ENCODE results near the gene TNF. TPM values are rescaled to one million over a fixed set of nuclear protein-coding genes. Genes with fewer than 3 reads are reported as not detected.

TNF gene
- total and polyA plus RNA-seq, 2 of the 13 experiments (the other 11 are each of a cell fraction or from before 2014, with no cell fraction given), result not detected

DNA sequence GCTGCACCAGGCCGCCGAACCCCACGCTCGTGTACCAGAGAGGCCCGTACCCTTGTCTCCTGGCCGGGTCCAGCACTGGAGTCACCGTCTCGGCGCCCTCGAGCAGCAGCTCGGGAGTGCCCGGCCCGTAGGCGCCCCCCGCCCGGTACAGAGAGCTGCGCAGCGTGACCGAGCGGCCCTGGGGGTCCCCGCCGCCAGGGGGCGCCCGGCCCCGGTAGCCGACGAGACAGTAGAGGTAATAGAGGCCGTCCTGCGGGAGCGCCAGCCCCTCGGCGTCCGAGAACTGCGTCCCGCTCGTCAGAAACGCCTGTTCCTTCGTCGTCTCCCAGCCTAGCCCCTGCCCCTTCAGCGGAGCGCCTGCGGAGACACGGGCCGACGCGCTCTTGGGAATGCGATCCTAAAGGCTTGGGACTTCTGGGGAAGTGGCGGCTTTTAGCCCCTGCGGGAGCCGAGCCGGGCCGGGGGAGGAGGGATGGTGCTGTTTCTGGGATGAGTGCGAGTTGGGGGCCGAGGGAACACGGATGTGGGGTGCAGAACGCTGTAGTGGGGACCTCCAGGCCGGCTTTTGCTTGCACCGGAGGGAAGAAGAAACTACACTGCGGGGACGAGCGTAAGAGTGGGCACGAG lies 5.6 kb downstream of the TNF start (continued):
- peak; percentile 74 for TF ChIP-seq YY1 (IDR thresholded peaks at IDR 0.05; ENCODE audit: insufficient read depth, insufficient replicate concordance, low read depth, low read length)
- no peak for TF ChIP-seq PHB2 (IDR thresholded peaks at IDR 0.05; ENCODE audit: partially characterized antibody)
- no peak for TF ChIP-seq NR2C2 (CRISPR knock-in tag; IDR thresholded peaks at IDR 0.05; ENCODE audit: borderline replicate concordance)
- TF ChIP-seq NCOA2 (CRISPR knock-in tag; IDR thresholded peaks at IDR 0.05), result no peak; the same call in 1 of the 2 replicates
- peak; percentile 33 for TF ChIP-seq AGO1 (IDR thresholded peaks at IDR 0.05; ENCODE audit: low read depth, low read length, poor library complexity, severe bottlenecking)
- TF ChIP-seq CEBPG (CRISPR knock-in tag; IDR thresholded peaks at IDR 0.05), result no peak
- no peak for TF ChIP-seq TCF7L2 (IDR thresholded peaks at IDR 0.05; ENCODE audit: low read depth, low read length)
- TF ChIP-seq, protein P1, sequence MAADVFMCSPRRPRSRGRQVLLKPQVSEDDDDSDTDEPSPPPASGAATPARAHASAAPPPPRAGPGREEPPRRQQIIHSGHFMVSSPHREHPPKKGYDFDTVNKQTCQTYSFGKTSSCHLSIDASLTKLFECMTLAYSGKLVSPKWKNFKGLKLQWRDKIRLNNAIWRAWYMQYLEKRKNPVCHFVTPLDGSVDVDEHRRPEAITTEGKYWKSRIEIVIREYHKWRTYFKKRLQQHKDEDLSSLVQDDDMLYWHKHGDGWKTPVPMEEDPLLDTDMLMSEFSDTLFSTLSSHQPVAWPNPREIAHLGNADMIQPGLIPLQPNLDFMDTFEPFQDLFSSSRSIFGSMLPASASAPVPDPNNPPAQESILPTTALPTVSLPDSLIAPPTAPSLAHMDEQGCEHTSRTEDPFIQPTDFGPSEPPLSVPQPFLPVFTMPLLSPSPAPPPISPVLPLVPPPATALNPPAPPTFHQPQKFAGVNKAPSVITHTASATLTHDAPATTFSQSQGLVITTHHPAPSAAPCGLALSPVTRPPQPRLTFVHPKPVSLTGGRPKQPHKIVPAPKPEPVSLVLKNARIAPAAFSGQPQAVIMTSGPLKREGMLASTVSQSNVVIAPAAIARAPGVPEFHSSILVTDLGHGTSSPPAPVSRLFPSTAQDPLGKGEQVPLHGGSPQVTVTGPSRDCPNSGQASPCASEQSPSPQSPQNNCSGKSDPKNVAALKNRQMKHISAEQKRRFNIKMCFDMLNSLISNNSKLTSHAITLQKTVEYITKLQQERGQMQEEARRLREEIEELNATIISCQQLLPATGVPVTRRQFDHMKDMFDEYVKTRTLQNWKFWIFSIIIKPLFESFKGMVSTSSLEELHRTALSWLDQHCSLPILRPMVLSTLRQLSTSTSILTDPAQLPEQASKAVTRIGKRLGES (CRISPR knock-in tag; IDR thresholded peaks at IDR 0.05; ENCODE audit: borderline replicate concordance), result no peak
- TF ChIP-seq, protein P2, sequence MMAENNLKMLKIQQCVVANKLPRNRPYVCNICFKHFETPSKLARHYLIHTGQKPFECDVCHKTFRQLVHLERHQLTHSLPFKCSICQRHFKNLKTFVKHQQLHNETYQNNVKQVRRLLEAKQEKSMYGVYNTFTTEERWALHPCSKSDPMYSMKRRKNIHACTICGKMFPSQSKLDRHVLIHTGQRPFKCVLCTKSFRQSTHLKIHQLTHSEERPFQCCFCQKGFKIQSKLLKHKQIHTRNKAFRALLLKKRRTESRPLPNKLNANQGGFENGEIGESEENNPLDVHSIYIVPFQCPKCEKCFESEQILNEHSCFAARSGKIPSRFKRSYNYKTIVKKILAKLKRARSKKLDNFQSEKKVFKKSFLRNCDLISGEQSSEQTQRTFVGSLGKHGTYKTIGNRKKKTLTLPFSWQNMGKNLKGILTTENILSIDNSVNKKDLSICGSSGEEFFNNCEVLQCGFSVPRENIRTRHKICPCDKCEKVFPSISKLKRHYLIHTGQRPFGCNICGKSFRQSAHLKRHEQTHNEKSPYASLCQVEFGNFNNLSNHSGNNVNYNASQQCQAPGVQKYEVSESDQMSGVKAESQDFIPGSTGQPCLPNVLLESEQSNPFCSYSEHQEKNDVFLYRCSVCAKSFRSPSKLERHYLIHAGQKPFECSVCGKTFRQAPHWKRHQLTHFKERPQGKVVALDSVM (CRISPR knock-in tag; IDR thresholded peaks at IDR 0.05), result peak; percentile 91
- TF ChIP-seq ZSCAN20 (CRISPR knock-in tag; IDR thresholded peaks at IDR 0.05; ENCODE audit: borderline replicate concordance), result peak; percentile 29; the same call in 1 of the 2 replicates
- TF ChIP-seq PHF5A (CRISPR knock-in tag; IDR thresholded peaks at IDR 0.05; ENCODE audit: low read depth, unreplicated experiment), result no peak
- no peak for TF ChIP-seq ZFP62 (CRISPR knock-in tag; IDR thresholded peaks at IDR 0.05)
- TF ChIP-seq, protein P3, sequence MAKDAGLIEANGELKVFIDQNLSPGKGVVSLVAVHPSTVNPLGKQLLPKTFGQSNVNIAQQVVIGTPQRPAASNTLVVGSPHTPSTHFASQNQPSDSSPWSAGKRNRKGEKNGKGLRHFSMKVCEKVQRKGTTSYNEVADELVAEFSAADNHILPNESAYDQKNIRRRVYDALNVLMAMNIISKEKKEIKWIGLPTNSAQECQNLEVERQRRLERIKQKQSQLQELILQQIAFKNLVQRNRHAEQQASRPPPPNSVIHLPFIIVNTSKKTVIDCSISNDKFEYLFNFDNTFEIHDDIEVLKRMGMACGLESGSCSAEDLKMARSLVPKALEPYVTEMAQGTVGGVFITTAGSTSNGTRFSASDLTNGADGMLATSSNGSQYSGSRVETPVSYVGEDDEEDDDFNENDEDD (CRISPR knock-in tag; IDR thresholded peaks at IDR 0.05; ENCODE audit: borderline replicate concordance), result 0 out of 2 replicates have a peak, but pooled peaks have one; percentile 51
- TF ChIP-seq NKX3-1 (CRISPR knock-in tag; IDR thresholded peaks at IDR 0.05), result no peak
- peak; percentile 42; the same call in 1 of the 2 replicates for TF ChIP-seq FOXA3 (CRISPR knock-in tag; IDR thresholded peaks at IDR 0.05)
- no peak for TF ChIP-seq ZFP37 (CRISPR knock-in tag; IDR thresholded peaks at IDR 0.05; ENCODE audit: borderline replicate concordance)
- TF ChIP-seq, protein P4, sequence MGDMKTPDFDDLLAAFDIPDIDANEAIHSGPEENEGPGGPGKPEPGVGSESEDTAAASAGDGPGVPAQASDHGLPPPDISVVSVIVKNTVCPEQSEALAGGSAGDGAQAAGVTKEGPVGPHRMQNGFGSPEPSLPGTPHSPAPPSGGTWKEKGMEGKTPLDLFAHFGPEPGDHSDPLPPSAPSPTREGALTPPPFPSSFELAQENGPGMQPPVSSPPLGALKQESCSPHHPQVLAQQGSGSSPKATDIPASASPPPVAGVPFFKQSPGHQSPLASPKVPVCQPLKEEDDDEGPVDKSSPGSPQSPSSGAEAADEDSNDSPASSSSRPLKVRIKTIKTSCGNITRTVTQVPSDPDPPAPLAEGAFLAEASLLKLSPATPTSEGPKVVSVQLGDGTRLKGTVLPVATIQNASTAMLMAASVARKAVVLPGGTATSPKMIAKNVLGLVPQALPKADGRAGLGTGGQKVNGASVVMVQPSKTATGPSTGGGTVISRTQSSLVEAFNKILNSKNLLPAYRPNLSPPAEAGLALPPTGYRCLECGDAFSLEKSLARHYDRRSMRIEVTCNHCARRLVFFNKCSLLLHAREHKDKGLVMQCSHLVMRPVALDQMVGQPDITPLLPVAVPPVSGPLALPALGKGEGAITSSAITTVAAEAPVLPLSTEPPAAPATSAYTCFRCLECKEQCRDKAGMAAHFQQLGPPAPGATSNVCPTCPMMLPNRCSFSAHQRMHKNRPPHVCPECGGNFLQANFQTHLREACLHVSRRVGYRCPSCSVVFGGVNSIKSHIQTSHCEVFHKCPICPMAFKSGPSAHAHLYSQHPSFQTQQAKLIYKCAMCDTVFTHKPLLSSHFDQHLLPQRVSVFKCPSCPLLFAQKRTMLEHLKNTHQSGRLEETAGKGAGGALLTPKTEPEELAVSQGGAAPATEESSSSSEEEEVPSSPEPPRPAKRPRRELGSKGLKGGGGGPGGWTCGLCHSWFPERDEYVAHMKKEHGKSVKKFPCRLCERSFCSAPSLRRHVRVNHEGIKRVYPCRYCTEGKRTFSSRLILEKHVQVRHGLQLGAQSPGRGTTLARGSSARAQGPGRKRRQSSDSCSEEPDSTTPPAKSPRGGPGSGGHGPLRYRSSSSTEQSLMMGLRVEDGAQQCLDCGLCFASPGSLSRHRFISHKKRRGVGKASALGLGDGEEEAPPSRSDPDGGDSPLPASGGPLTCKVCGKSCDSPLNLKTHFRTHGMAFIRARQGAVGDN (CRISPR knock-in tag; IDR thresholded peaks at IDR 0.05), result peak; percentile 92
- peak; percentile 68; the same call in 1 of the 2 replicates for TF ChIP-seq CBFB (CRISPR knock-in tag; IDR thresholded peaks at IDR 0.05)
